GM21723 (cell line): ENCODE measurements around the gene SLC35G3.
"Not testable (repeated sequence)": the region's sequence is repeated elsewhere in the genome, so short reads cannot be mapped to it uniquely, and the experiment has no call there.

Experiments used
- ATAC-seq: cut with Tn5 transposase; IDR thresholded peaks from one replicate; pipeline ENCODE4 v1.9.1; 2021; ENCODE audit warnings: mild to moderate bottlenecking, moderate library complexity; ENCODE audit not compliant: unreplicated experiment

SLC35G3 gene

GRCh38 chr17:35212668-35213067 lies 18.5 kb upstream of the SLC35G3 start:
- ATAC-seq, result no peak

- no peak for ATAC-seq
These were observed 16.5 kb upstream of the SLC35G3 start for GRCh38 chr17:35210741-35211140.

- ATAC-seq, result not testable (repeated sequence)
These were observed 8.4 kb upstream of the SLC35G3 start for GRCh38 chr17:35202582-35202981.

GRCh38 chr17:35195062-35195461 lies 869 bp upstream of the SLC35G3 start:
- ATAC-seq, result not testable (repeated sequence)

GRCh38 chr17:35192708-35193107 lies 1.5 kb downstream of the SLC35G3 start:
- ATAC-seq, result no peak

GRCh38 chr17:35191001-35191695 lies 3.0 kb downstream of the SLC35G3 start:
- no peak for ATAC-seq

- no peak for ATAC-seq
These were observed 4.9 kb downstream of the SLC35G3 start for GRCh38 chr17:35189291-35189690.

GRCh38 chr17:35188111-35188510 lies 6.1 kb downstream of the SLC35G3 start:
- no peak for ATAC-seq

GRCh38 chr17:35187481-35187880 lies 6.7 kb downstream of the SLC35G3 start:
- no peak for ATAC-seq

GRCh38 chr17:35185849-35186248 lies 8.3 kb downstream of the SLC35G3 start:
- ATAC-seq, result no peak

- ATAC-seq, result no peak
These were observed 9.9 kb downstream of the SLC35G3 start for GRCh38 chr17:35184274-35184673.

- no peak for ATAC-seq
These were observed 10.9 kb downstream of the SLC35G3 start for GRCh38 chr17:35183332-35183731.

- not testable (repeated sequence) for ATAC-seq
These were observed 14.8 kb downstream of the SLC35G3 start for GRCh38 chr17:35179379-35179778.

- no peak for ATAC-seq
These were observed 17.3 kb downstream of the SLC35G3 start for GRCh38 chr17:35176897-35177296.

GRCh38 chr17:35175638-35176415 lies 18.4 kb downstream of the SLC35G3 start:
- no peak for ATAC-seq

GRCh38 chr17:35174835-35175334 lies 19.3 kb downstream of the SLC35G3 start:
- no peak for ATAC-seq

- not testable (repeated sequence) for ATAC-seq
These were observed 21.9 kb downstream of the SLC35G3 start for GRCh38 chr17:35172321-35172720.

GRCh38 chr17:35171834-35172233 lies 22.4 kb downstream of the SLC35G3 start:
- ATAC-seq, result no peak

GRCh38 chr17:35170968-35171771 lies 23.0 kb downstream of the SLC35G3 start:
- ATAC-seq, result no peak

GRCh38 chr17:35169835-35170363 lies 24.3 kb downstream of the SLC35G3 start:
- no peak for ATAC-seq

GRCh38 chr17:35167666-35168065 lies 26.5 kb downstream of the SLC35G3 start:
- ATAC-seq, result no peak
